Esophagus muscularis mucosa (tissue), 4 donors: ENCODE measurements around the gene SIVA1. TPM values are rescaled to one million over a fixed set of nuclear protein-coding genes. Genes with fewer than 3 reads are reported as not detected.

ENCODE experiments used
- DNase-seq: peaks from one replicate; pipeline ENCODE4 v3.0.0-alpha.2; 2017; ENCODE audit errors: extremely low spot score
- H3K27ac ChIP-seq, 4 donors: fragments of 200-600 bp; sonication (generic); replicated peaks in 1 of 4; 1 replicate in 3 of 4; 2 replicates in 1 of 4; pipeline ENCODE4 v1.5.1; 2016 to 2019; ENCODE audit warnings: mild to moderate bottlenecking in 1 of 4
- H3K27me3 ChIP-seq, 4 donors: fragments of 200-600 bp; sonication (generic); one replicate each; pipeline versions ENCODE4 v1.5.1 to v1.6.0; 2016 to 2019
- H3K36me3 ChIP-seq, 4 donors: fragments of 200-600 bp; sonication (generic); one replicate each; pipeline ENCODE4 v1.5.1; 2016 to 2019
- H3K4me1 ChIP-seq, 4 donors: fragments of 200-600 bp; sonication (generic); one replicate each; pipeline ENCODE4 v1.5.1; 2016 to 2019
- H3K4me3 ChIP-seq, 4 donors: fragments of 200-600 bp; sonication (generic); 1 replicate in 2 of 4; 2 replicates in 2 of 4; pipeline ENCODE4 v1.5.1; 2016 to 2019; ENCODE audit warnings: mild to moderate bottlenecking in 4 of 4, moderate library complexity in 1 of 4
- H3K9me3 ChIP-seq, 4 donors: fragments of 200-600 bp; sonication (generic); 1 replicate in 3 of 4; 2 replicates in 1 of 4; pipeline ENCODE4 v1.5.1; 2016 to 2019
- EP300 ChIP-seq: sonication (generic); formaldehyde crosslinking; IDR thresholded peaks from one replicate; pipeline ENCODE4 v1.6.1; 2017; ENCODE audit warnings: antibody characterized with exemption
- POLR2A ChIP-seq: fragments of 450-650 bp; IDR thresholded peaks from one replicate; pipeline ENCODE4 v1.6.1; 2017; ENCODE audit warnings: antibody characterized with exemption, moderate library complexity, mild to moderate bottlenecking, low read depth
- POLR2AphosphoS5 ChIP-seq, 2 donors: sonication (generic); formaldehyde crosslinking; IDR thresholded peaks; one replicate each; pipeline ENCODE4 v1.6.1; 2017; ENCODE audit warnings: antibody characterized with exemption in 2 of 2
- WGBS: methylation state at CpG from one replicate; pipeline ENCODE4 v1.1.5; 2018; 5-methylcytosine and 5-hydroxymethylcytosine counted together
- intact Hi-C: fragments of 100-400 bp; cut with DNase I; formaldehyde crosslinking; loops from one replicate; pipeline ENCODE4 v1.15.1; 2023
- total RNA-seq, 4 donors: library from RNA; depleted of rRNA; stranded (reverse); fragments of >200 nt; gene quantifications; one replicate each; pipeline versions ENCODE4 v1.1.0 to v1.2.1, GENCODE V29; 2016
- TF ChIP-seq, protein P1 (sequence below), 3 experiments: fragments of 200-600 bp in 2 of 3; fragments of 450-650 bp in 1 of 3; sonication (generic) in 2 of 3; IDR thresholded peaks; one replicate each; pipeline ENCODE4 v1.5.1; 2017 to 2019; ENCODE audit warnings: antibody characterized with exemption in 3 of 3, mild to moderate bottlenecking in 2 of 3, moderate library complexity in 1 of 3

SIVA1 gene
- total RNA-seq, 4 donors from 2014 or later: 207 to 324 (median 290) TPM

DNA sequence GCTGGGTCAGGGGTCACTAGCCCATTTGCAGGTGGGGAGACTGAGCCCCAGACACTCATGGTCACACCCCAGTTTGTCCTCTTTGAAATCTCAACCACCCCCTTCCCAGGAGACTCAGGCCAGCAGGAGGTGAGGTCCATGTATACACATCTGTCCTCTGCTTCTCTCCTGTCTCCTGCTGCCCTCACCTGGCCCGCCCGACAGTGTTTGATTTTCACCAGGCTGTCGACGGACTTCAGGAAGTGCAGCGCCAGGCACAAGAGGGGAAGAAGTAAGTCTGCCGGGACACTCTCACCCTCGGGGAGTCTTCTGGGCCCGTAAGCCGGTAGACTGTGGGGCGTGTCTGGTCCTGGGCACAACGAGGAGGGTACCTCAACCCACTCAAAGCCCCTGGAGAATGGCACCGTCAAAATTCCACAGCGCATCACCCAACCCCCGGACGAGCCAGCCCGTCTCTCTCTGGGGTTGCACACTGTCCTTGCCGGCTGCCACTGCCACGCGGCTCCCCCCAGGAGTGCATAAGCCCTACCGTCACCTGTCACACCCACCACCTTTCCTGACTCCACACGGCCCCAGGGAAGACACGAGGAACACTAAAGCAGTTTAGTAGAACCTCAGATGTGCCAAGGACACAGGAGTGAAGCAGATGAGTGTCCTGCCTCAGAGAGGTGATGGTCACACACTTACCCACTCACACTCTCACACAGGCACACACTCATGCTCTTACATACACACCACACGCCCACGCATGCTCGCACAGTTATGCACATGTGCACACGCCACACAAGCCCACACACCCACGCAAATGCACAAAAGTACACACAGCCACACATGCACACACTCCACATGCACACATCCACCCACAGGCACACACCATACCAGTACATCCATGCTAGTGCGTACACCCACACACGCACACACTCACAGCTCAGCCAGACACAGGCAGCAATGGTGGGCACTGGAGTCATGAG lies 13.1 kb upstream of the SIVA1 start:
- no peaks in the 10 kb centered on the region for H3K27me3 ChIP-seq

DNA sequence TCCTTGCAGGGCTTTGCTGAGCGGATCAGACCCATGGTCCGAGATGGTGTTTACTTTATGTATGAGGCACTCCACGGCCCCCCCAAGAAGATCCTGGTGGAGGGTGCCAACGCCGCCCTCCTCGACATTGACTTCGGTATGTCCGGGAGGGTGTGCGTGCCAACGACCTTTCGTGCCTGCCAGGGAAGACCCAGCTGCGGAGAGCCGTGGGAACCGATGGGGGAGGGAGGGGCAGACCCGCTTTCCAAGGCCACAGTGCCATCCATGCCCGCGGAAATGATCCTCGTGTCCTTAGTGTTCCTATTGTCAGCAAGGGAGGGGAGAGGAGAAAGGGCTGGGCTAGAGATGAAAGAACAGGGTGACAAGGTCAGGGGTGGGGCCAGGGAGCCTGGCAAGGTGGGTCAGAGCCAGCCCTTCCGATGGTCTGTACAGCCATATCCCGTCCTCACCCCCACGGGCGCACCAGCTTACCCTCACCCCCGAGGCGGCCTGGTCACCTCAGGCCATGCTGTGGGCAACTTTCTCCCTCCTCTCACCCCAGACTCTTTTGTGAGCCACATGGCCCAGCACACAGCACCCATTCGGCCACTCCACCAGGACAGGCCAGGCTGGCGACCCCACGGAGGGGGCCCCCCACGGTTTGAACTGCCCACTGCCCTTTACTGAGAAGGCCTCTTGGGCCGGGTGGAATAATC lies 11.7 kb upstream of the SIVA1 start:
- TF ChIP-seq, protein P1, sequence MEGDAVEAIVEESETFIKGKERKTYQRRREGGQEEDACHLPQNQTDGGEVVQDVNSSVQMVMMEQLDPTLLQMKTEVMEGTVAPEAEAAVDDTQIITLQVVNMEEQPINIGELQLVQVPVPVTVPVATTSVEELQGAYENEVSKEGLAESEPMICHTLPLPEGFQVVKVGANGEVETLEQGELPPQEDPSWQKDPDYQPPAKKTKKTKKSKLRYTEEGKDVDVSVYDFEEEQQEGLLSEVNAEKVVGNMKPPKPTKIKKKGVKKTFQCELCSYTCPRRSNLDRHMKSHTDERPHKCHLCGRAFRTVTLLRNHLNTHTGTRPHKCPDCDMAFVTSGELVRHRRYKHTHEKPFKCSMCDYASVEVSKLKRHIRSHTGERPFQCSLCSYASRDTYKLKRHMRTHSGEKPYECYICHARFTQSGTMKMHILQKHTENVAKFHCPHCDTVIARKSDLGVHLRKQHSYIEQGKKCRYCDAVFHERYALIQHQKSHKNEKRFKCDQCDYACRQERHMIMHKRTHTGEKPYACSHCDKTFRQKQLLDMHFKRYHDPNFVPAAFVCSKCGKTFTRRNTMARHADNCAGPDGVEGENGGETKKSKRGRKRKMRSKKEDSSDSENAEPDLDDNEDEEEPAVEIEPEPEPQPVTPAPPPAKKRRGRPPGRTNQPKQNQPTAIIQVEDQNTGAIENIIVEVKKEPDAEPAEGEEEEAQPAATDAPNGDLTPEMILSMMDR (IDR thresholded peaks at IDR 0.05): no peak
- no peak for TF ChIP-seq POLR2A
- TF ChIP-seq POLR2AphosphoS5 (IDR thresholded peaks at IDR 0.05): no peak
- no peak for TF ChIP-seq EP300
- intact Hi-C loops: no loop called here
- Histone ChIP-seq H3K27me3 (no peaks in the 10 kb centered on the region), H3K36me3 (peaks cover 0 to 78% (median 26%) of the 10 kb centered on the region in 4 donors), H3K4me1 (peaks cover 14 to 22% (median 15%) of the 10 kb centered on the region in 4 donors), H3K4me3 (no peak overlapping the region), H3K9me3 (no peaks in the 10 kb centered on the region), H3K27ac (no peak overlapping the region)
- WGBS: 89% methylated on average over 20 of the region's 29 CpGs
- DNase-seq: no peak

More for the DNA sequence above, 13.1 kb upstream of the SIVA1 start:
- H3K27ac ChIP-seq: no peak overlapping the region
- H3K36me3 ChIP-seq: peaks cover 0 to 65% (median 24%) of the 10 kb centered on the region in 4 donors
- intact Hi-C loops: no loop called here
- 87% methylated on average over 29 of the region's 29 CpGs for WGBS
- H3K9me3 ChIP-seq: no peaks in the 10 kb centered on the region
- DNase-seq: no peak
- no peak overlapping the region for H3K4me3 ChIP-seq
- H3K4me1 ChIP-seq: peaks cover 23 to 28% (median 27%) of the 10 kb centered on the region in 4 donors
- TF ChIP-seq, protein P1 (IDR thresholded peaks at IDR 0.05): no peak
- TF ChIP-seq POLR2A (no peak), EP300 (no peak), POLR2AphosphoS5 (IDR thresholded peaks at IDR 0.05) (no peak)

DNA sequence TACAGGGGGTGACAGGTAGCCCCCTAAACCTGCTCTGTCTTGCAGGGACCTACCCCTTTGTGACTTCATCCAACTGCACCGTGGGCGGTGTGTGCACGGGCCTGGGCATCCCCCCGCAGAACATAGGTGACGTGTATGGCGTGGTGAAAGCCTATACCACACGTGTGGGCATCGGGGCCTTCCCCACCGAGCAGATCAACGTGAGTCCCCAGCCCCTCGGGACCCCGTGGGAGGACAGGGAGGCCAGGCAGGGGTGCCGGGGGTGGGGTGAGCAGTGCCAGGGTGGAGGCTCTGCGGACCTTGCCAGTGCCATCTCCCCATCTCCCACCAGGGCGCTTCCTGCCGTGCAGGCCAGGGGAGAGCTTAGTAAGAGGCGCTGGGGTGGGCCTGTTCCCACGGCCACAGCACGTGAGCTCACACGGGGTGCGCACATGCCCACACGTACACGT lies 11.1 kb upstream of the SIVA1 start:
- TF ChIP-seq POLR2AphosphoS5 (IDR thresholded peaks at IDR 0.05) (no peak), POLR2A (no peak), EP300 (no peak)
- TF ChIP-seq, protein P1 (IDR thresholded peaks at IDR 0.05): no peak
- H3K36me3 ChIP-seq: peaks cover 0 to 80% (median 26%) of the 10 kb centered on the region in 4 donors
- intact Hi-C loops: no loop called here
- peaks cover 8 to 22% (median 15%) of the 10 kb centered on the region in 4 donors for H3K4me1 ChIP-seq
- H3K27ac ChIP-seq: no peak overlapping the region
- no peak overlapping the region for H3K4me3 ChIP-seq
- WGBS: over 99% methylated on average over 15 of the region's 23 CpGs
- H3K9me3 ChIP-seq: no peaks in the 10 kb centered on the region
- DNase-seq: no peak
- no peaks in the 10 kb centered on the region for H3K27me3 ChIP-seq

GRCh38 chr14:104742586-104743455 lies 10.1 kb upstream of the SIVA1 start:
- peaks cover 0 to 80% (median 26%) of the 10 kb centered on the region in 4 donors for H3K36me3 ChIP-seq
- intact Hi-C loops: no loop called here
- H3K27me3 ChIP-seq: no peaks in the 10 kb centered on the region
- 92% methylated on average over 20 of the region's 32 CpGs for WGBS
- H3K4me3 ChIP-seq: no peak overlapping the region
- peaks cover 0 to 23% (median 20%) of the 10 kb centered on the region in 4 donors for H3K4me1 ChIP-seq
- H3K27ac ChIP-seq: no peak overlapping the region
- no peak for DNase-seq
- TF ChIP-seq POLR2A: no peak
- no peak for TF ChIP-seq EP300
- TF ChIP-seq, protein P1 (IDR thresholded peaks at IDR 0.05): no peak
- no peak for TF ChIP-seq POLR2AphosphoS5 (IDR thresholded peaks at IDR 0.05)
- H3K9me3 ChIP-seq: no peaks in the 10 kb centered on the region
